NCI-H2196 treated with DMSO at 0.1 percent for 48 hours (cell line): Measurements from ENCODE around the gene TPPP2.
"Not testable (repeated sequence)": the region's sequence is repeated elsewhere in the genome, so short reads cannot be mapped to it uniquely, and the experiment has no call there.

ENCODE experiments used
- DNase-seq: peaks from one replicate; lab custom pipeline; 2025; ENCODE audit not compliant: unreplicated experiment; lab: John Stamatoyannopoulos, UW

TPPP2 gene

GRCh38 chr14:21029917-21030316 is at the start of gene TPPP2:
Gene TPPP2, plus strand, starts transcription at chr14:21030217. Its CDS starts 365 bp downstream, at chr14:21030582.
- DNase-seq, result no peak

GRCh38 chr14:20980906-20981305 is 49.1 kb upstream of the TPPP2 start:
- DNase-seq, result no peak

- DNase-seq, result no peak
These were observed 47.2 kb upstream of the TPPP2 start for GRCh38 chr14:20982646-20983369.

- DNase-seq, result not testable (repeated sequence)
These were observed 44.4 kb upstream of the TPPP2 start for GRCh38 chr14:20985650-20986049.

GRCh38 chr14:20986811-20987210 is 43.2 kb upstream of the TPPP2 start:
- DNase-seq, result no peak

- no peak for DNase-seq
These were observed 41.1 kb upstream of the TPPP2 start for GRCh38 chr14:20988717-20989470.

GRCh38 chr14:20989471-20989786 is 40.6 kb upstream of the TPPP2 start:
- DNase-seq, result no peak

DNA sequence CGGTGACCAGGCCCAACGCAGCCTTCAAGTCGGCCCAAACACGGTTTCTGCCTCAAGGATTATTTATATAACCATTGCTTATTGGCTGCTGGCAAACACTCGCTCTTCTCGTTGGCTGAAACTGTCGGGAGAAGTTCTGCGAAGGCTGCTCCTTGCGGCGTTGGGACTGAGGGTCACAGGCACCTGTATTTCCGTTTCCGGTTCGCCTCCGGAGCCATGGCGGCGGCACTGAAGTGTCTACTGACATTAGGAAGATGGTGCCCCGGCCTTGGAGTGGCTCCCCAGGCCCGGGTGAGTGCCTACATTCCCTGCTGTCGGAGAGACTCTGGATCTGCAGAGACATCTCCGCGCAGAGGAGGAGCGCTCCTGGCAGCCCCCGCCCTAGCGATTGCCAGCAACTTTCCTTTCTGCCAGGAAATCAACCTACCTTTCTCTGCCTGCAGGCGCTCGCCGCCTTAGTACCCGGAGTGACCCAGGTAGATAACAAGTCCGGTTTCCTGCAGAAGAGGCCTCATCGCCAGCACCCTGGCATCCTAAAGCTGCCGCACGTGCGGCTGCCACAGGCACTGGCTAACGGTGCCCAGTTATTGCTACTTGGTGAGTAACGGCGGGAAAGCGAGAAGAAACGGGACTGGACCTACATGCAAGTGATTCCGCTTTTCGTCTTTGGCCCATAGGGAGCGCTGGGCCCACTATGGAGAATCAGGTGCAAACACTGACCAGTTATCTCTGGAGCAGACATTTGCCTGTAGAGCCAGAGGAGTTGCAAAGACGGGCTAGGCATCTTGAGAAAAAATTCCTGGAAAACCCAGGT is 40.0 kb upstream of the TPPP2 start, which contains the start of gene METTL17:
METTL17 (plus strand) TSS at position 194 of the 814 bp plus-strand sequence; CDS start at position 217, 23 bp downstream.
- DNase-seq, result peak; percentile 94

DNA sequence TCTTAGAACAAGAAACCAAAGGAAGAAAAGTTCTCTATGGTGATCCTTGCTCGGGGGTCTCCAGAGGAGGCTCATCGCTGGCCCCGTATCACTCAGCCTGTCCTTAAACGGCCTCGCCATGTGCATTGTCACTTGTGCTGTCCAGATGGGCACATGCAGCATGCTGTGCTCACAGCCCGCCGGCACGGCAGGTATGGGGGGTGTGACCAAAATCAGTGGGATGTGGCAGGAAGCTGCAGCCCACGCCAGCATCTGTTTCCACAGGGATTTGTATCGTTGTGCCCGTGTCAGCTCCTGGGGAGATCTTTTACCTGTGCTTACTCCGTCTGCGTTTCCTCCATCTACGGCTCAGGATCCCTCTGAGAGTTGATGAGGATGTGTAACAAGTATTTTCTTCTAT is 33.5 kb upstream of the TPPP2 start:
- no peak for DNase-seq

GRCh38 chr14:20997115-20997514 is 32.9 kb upstream of the TPPP2 start:
- DNase-seq, result no peak

- no peak for DNase-seq
These were observed 32.5 kb upstream of the TPPP2 start for GRCh38 chr14:20997564-20997963.

DNA sequence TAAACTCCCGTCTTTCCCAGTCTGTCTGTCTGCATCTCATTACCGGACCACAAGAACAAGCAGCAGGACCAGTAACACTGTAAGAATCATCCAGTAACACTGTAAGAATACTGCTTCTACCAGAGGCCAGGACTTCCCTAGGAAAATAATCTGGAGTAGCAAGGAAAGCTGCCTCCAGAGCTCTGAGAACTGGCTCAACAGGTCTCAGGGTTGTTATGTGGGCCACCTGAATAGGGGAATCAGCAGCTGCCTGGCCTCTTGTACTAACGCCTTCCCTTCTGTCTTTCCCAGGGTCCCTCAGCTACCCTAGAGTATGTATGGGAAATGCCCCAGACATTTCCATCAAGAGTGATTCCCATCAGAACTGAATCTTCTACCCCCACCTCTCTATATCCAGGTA is 31.9 kb upstream of the TPPP2 start:
- no peak for DNase-seq

GRCh38 chr14:20998674-20999366 is 31.2 kb upstream of the TPPP2 start, which contains the start of gene SLC39A2:
Gene SLC39A2, plus strand, starts transcription at chr14:20999293. Its CDS starts 154 bp downstream, at chr14:20999447.
- DNase-seq, result no peak

- DNase-seq, result no peak
These were observed 30.4 kb upstream of the TPPP2 start for GRCh38 chr14:20999591-20999990.

GRCh38 chr14:21001218-21001617 is 28.8 kb upstream of the TPPP2 start:
- DNase-seq, result no peak

DNA sequence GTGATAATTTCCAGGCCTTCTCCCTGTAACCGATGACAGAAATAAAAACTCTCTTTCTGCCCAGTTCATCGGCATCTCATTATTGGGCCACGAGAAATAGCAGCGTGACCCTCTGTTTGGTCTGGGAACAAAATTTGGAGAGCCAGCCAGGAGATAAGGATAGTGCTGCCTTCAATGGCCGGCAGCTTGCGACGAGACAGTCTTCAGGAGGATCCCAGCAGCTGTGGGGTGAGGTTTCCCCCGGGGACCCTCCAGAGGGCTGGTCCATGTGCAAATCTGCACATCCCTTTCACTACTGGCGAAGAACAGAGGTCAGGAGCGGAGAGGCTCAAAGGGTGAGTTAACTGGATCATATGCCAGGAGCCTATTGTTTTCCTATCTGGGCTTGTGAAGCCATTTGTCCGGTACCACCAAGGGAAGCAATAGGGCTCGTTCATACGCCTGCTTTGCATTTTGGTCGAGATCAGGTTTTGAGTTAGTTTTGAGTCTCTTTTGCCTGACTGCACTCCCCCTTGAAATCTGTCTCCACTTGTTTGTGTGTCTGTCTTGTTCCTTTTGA is 26.1 kb upstream of the TPPP2 start:
- DNase-seq, result no peak

DNA sequence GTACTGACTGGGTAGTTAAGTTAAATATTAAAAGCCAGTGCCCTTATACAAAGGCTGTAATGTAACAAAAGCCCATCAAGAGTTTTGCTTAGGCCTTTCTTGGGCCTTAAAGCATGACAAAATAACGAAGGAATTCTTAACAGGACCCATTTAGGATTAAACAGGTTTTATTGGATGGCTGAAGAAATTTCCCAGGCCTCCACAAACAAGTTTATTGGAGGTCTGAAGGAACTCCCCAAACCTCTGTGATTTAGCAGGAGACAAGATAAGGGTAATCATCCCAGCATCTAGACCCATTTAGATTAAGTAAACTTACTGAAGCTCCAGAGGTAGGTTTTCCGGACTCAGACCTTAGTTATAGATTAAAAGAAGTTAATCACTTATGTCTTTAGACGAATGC is 20.3 kb upstream of the TPPP2 start:
- DNase-seq, result not testable (repeated sequence)

GRCh38 chr14:21011136-21011535 is 18.9 kb upstream of the TPPP2 start:
- DNase-seq, result no peak

DNA sequence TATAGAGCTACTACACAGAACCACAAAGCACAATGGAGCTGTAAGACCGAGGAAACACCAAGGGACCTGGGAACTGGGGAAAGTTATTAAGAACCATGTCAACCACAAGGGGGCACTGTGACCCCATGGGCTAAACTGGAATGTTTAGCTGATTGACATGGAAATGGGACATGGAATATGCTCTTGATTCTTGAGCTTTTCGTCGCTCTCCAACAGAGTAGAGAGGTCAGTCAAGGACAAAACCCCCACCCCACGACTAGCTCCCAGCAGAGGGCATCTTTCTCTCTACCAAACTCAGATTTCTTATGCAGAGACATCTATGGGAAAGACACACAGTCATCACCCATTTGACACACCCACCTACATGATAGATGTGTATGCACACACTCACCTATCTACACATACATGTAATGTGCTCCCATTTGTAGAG is 15.2 kb upstream of the TPPP2 start:
- peak; percentile 68 for DNase-seq

- DNase-seq, result no peak
These were observed 14.7 kb upstream of the TPPP2 start for GRCh38 chr14:21015312-21015711.
